Endothelial cell of hepatic sinusoid (primary cell): ENCODE results near the gene ZDHHC8.

Experiments
- in situ Hi-C: cut with HindIII; loops from 2 replicates; pipeline ENCODE4 v1.10.0; 2017; ENCODE audit warnings: low sequenced_read_pairs

The ZDHHC8 gene

GRCh38 chr22:20176421-20177085, 44.9 kb downstream of the ZDHHC8 start:
- in situ Hi-C loops = no loop called here

- in situ Hi-C loops = no loop called here
Observed at GRCh38 chr22:20177217-20177911, 45.8 kb downstream of the ZDHHC8 start.

GRCh38 chr22:20178075-20178914, 46.7 kb downstream of the ZDHHC8 start:
- in situ Hi-C loops = no loop called here

GRCh38 chr22:20178915-20179227, 47.3 kb downstream of the ZDHHC8 start:
- in situ Hi-C loops = no loop called here

GRCh38 chr22:20179455-20180244, 48.0 kb downstream of the ZDHHC8 start:
- in situ Hi-C loops = no loop called here

- in situ Hi-C loops = no loop called here
Observed at GRCh38 chr22:20180245-20180630, 48.6 kb downstream of the ZDHHC8 start.

GRCh38 chr22:20180640-20181039, 49.0 kb downstream of the ZDHHC8 start:
- in situ Hi-C loops = no loop called here

- in situ Hi-C loops = no loop called here
Observed at GRCh38 chr22:20181194-20181883, 49.7 kb downstream of the ZDHHC8 start.

- in situ Hi-C loops = no loop called here
Observed at GRCh38 chr22:20181884-20182236, 50.3 kb downstream of the ZDHHC8 start.

- in situ Hi-C loops = no loop called here
Observed at GRCh38 chr22:20182365-20182764, 50.8 kb downstream of the ZDHHC8 start.

GRCh38 chr22:20183101-20183500, 51.5 kb downstream of the ZDHHC8 start:
- in situ Hi-C loops = no loop called here

- in situ Hi-C loops = no loop called here
Observed at GRCh38 chr22:20183823-20184222, 52.2 kb downstream of the ZDHHC8 start.

- in situ Hi-C loops = no loop called here
Observed at GRCh38 chr22:20184501-20185165, 53.0 kb downstream of the ZDHHC8 start.

- in situ Hi-C loops = no loop called here
Observed at GRCh38 chr22:20185750-20186149, 54.1 kb downstream of the ZDHHC8 start.

GRCh38 chr22:20186183-20186870, 54.7 kb downstream of the ZDHHC8 start:
- in situ Hi-C loops = no loop called here

GRCh38 chr22:20186871-20187546, 55.4 kb downstream of the ZDHHC8 start:
- in situ Hi-C loops = no loop called here

GRCh38 chr22:20187777-20188566, 56.4 kb downstream of the ZDHHC8 start:
- in situ Hi-C loops = no loop called here

GRCh38 chr22:20188567-20188877, 56.9 kb downstream of the ZDHHC8 start:
- in situ Hi-C loops = no loop called here
